ENCODE data around the gene OPN1SW. TPM values are rescaled to one million over a fixed set of nuclear protein-coding genes. Genes with fewer than 3 reads are reported as not detected.
A peak's percentile ranks its signal among the peaks of the same experiment; 100 is the strongest.

Gene OPN1SW
- total and polyA plus RNA-seq, 9 of the 15 experiments (the other 6 are each of a cell fraction or from before 2014, with no cell fraction given) = 0.84 to 1.0 TPM; not detected in 7

- TF ChIP-seq CTBP1 (IDR thresholded peaks at IDR 0.05; ENCODE audit: borderline replicate concordance) = peak; percentile 95
- no peak for TF ChIP-seq ZNF134 (CRISPR knock-in tag; conservative IDR thresholded peaks at IDR 0.05)
- TF ChIP-seq EHMT2 (IDR thresholded peaks at IDR 0.05) = peak; percentile 74; the same call in 1 of the 2 replicates
- no peak for TF ChIP-seq MBD1 (CRISPR knock-in tag; IDR thresholded peaks at IDR 0.05)
- peak; percentile 74; the same call in 1 of the 2 replicates for TF ChIP-seq TRIM28 (IDR thresholded peaks at IDR 0.05)
- 0 out of 2 replicates have a peak, but pooled peaks have one; percentile 25 for TF ChIP-seq DMBX1 (CRISPR knock-in tag; IDR thresholded peaks at IDR 0.05; ENCODE audit: borderline replicate concordance)
- no peak for TF ChIP-seq MCM2 (IDR thresholded peaks at IDR 0.05; ENCODE audit: low read depth)
- TF ChIP-seq HMG20B (CRISPR knock-in tag; IDR thresholded peaks at IDR 0.05) = no peak
- TF ChIP-seq SRSF3 (IDR thresholded peaks at IDR 0.05; ENCODE audit: insufficient read depth, low read length) = no peak
- peak in 1 of 2 experiments; percentile 18; a peak in 1 of 4 replicates for TF ChIP-seq FOXK2 (conservative IDR thresholded peaks at IDR 0.05 in 1 of 2, IDR thresholded peaks at IDR 0.05 in 1 of 2; ENCODE audit: low read depth in 2 of 2)
- TF ChIP-seq AFF1 (IDR thresholded peaks at IDR 0.05; ENCODE audit: low read depth in 1 of 2, partially characterized antibody in 2 of 2) = peak; percentile 75 to 92
- peak; percentile 89 for TF ChIP-seq SMARCE1 (IDR thresholded peaks at IDR 0.05)
- no peak for TF ChIP-seq PHF20 (IDR thresholded peaks at IDR 0.05; ENCODE audit: partially characterized antibody)
- TF ChIP-seq SMARCC2 (IDR thresholded peaks at IDR 0.05; ENCODE audit: low read depth) = peak; percentile 81
- TF ChIP-seq STAT5A (IDR thresholded peaks at IDR 0.05; ENCODE audit: borderline replicate concordance, low read length) = no peak; the same call in 1 of the 2 replicates
- TF ChIP-seq ZNF592 (IDR thresholded peaks at IDR 0.05) = peak; percentile 76
- no peak for TF ChIP-seq PATZ1 (CRISPR knock-in tag; IDR thresholded peaks at IDR 0.05; ENCODE audit: borderline replicate concordance)
Observed at GRCh38 chr7:128738570-128739047, 37.0 kb downstream of the OPN1SW start (continued).

Measured in K562 (cell line).